ENCODE measurements around the gene LASP1NB.
A peak's percentile ranks its signal among the peaks of the same experiment; 100 is the strongest.

GRCh38 chr17:38914741-38915638, 10.4 kb upstream of the LASP1NB start:
- TF ChIP-seq POLR2A (IDR thresholded peaks at IDR 0.05) (no peak), CTCF (IDR thresholded peaks at IDR 0.05) (peak in 1 of 4 donors; percentile 26)

Measured in right lobe of liver (tissue), 4 donors.